ENCODE data around the gene APBA2. TPM values are rescaled to one million over a fixed set of nuclear protein-coding genes. Genes with fewer than 3 reads are reported as not detected.

APBA2 gene
- 15.5 to 20.7 TPM (median 17.9 TPM) in 5 replicates for total RNA-seq (2022; extraction: Qiagen RNA extraction)

DNA sequence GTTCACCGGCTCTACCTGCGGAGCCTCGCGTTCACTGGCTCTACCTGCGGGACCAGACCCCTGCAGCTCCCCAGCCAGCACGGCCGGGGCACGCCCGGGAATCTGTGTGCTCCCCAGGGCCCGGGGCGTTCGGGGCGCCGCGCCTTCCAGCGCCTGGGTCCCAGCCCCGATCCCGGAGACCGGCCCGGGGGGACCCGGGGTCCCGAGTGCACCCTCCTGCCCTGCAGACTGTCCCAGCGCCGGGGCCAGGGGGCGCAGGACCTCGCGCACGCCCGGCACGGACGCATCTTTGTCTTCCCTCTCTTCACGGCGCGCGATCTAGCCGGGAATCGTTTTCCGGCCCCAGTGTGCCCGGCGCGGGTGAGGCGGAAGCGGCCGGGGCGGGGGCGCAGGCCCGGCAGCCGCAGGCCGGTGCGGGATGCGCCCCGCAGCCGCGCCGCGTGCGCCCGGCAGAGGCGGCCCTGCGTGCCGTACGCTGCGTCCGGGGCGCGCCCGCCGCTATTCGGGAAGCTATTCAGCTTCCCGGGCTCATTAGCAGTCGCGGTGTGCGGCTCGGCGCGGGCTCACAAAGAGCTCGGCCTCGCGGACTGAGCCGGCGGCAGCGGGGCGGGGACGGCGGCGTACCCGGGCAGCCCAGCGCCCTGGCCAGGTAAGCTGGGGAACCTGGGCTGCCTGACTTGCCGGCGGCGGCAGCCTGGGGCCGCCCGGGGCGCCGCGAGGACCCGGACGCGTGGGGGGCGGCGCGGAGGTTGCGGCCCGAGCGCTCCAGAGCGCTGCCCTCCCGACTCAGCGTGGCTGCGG, at the start of gene APBA2:
Gene APBA2 (plus strand): TSS at position 345 of the 801 bp plus-strand sequence. CDS start 167,911 bp downstream, outside the sequence.

DNA sequence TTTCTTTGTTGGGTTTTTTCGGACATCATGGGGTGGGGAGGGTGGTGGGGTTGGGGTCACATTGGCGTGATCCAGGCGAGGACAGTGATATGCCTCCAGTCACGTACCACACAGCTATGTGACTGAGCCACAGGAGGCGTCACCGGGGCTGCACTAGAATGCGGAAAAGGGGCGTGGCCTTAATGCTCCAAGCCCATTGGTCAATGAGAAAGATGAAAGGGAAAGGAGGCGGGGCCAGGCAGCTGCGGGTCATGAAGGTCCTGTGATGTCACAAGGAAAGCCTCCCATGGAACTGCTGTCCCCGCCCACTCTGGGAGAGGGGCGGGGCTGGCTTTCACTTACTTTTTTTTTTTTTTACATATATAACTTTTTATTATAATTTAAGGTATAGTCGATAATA, 37.3 kb upstream of the APBA2 start, which contains the start of gene GOLGA6L7:
Gene GOLGA6L7 (minus strand): TSS at position 124 of the 400 bp plus-strand sequence. CDS start 95 bp downstream, at position 29.

Other genes starting within 250 kb of the APBA2 start
- gene GOLGA8M, start 173.6 kb upstream of the APBA2 start, total RNA-seq (2022; extraction: Qiagen RNA extraction) = 0.08 to 0.40 TPM in 2 of 5 replicates, not detected in the others
- not detected in 5 replicates for gene GOLGA6L7, start 37.3 kb upstream of the APBA2 start, total RNA-seq (2022; extraction: Qiagen RNA extraction)

All from A549 treated with Mapracorat at 1 μM for 4 hours (cell line).